H1 (cell line): ENCODE data around the gene TENT4A. TPM values are rescaled to one million over a fixed set of nuclear protein-coding genes. Genes with fewer than 3 reads are reported as not detected.

Experiments
- CTCF ChIA-PET: fragments of 300-600 bp; sonication (Branson Sonifier 250); formaldehyde crosslinking; loops from one replicate; lab custom pipeline; 2021; ENCODE audit not compliant: partially characterized antibody; lab: Charles Lee
- POLR2A ChIA-PET: fragments of 300-600 bp; sonication (Branson Sonifier 250); formaldehyde crosslinking; loops from one replicate; lab custom pipeline; 2021; ENCODE audit warnings: inconsistent platforms; ENCODE audit not compliant: partially characterized antibody; lab: Charles Lee
- DNase-seq, 2 experiments: peaks; one replicate each; pipeline versions ENCODE4 v3.0.0 to v3.0.0-alpha.2; 2010 to 2022; ENCODE audit warnings: low spot score in 2 of 2, low read depth in 1 of 2, mixed read lengths in 1 of 2
- FAIRE-seq: peaks from 2 replicates; lab custom pipeline; 2011; peaks lifted over from hg19 to GRCh38; lab: Jason Lieb, UNC
- H2AFZ ChIP-seq: 2 replicates; pipeline ENCODE4 v1.8.1; 2012; ENCODE audit warnings: low read length, inconsistent platforms
- H2AK5ac ChIP-seq: 2 replicates; pipeline ENCODE4 v1.6.1; 2013; ENCODE audit warnings: low read depth, low read length
- H2BK120ac ChIP-seq: replicated peaks from 2 replicates; pipeline ENCODE3; 2013; ENCODE audit warnings: low read depth, low read length, inconsistent platforms
- H2BK12ac ChIP-seq: 2 replicates; pipeline ENCODE4 v1.6.1; 2013; ENCODE audit warnings: low read depth, low read length
- H2BK15ac ChIP-seq: 2 replicates; pipeline ENCODE4 v1.6.1; 2013; ENCODE audit warnings: low read length
- H2BK20ac ChIP-seq: 2 replicates; pipeline ENCODE4 v1.6.1; 2013; ENCODE audit warnings: low read length
- H2BK5ac ChIP-seq: 2 replicates; pipeline ENCODE4 v1.6.1; 2013; ENCODE audit warnings: low read depth, low read length
- H3K14ac ChIP-seq: 2 replicates; pipeline ENCODE4 v1.6.1; 2013; ENCODE audit warnings: inconsistent platforms; ENCODE audit not compliant: insufficient read length
- H3K18ac ChIP-seq: 2 replicates; pipeline ENCODE4 v1.6.1; 2013; ENCODE audit warnings: low read length; ENCODE audit errors: extremely low read depth
- H3K23ac ChIP-seq: 2 replicates; pipeline ENCODE4 v1.6.1; 2013; ENCODE audit warnings: inconsistent platforms; ENCODE audit not compliant: insufficient read length
- H3K23me2 ChIP-seq: 2 replicates; pipeline ENCODE4 v1.6.1; 2013; ENCODE audit warnings: low read depth, low read length
- H3K27ac ChIP-seq: 2 replicates; pipeline ENCODE4 v1.6.1; 2011; ENCODE audit warnings: low read depth, low read length, inconsistent platforms
- H3K27me3 ChIP-seq, 4 experiments: replicated peaks in 1 of 4; 1 replicate in 1 of 4; 2 replicates in 3 of 4; pipeline versions ENCODE4 v1.6.1 to v1.8.1; 2011 to 2013; ENCODE audit warnings: low read length in 3 of 4, mild to moderate bottlenecking in 3 of 4, inconsistent platforms in 2 of 4, mixed read lengths in 2 of 4, moderate library complexity in 1 of 4; ENCODE audit not compliant: control insufficient read depth in 3 of 4, insufficient read depth in 3 of 4; ENCODE audit errors: extremely low read depth in 1 of 4
- H3K36me3 ChIP-seq, 4 experiments: 2 replicates each; pipeline versions ENCODE4 v1.6.1 to v1.8.1; 2011 to 2013; ENCODE audit warnings: mild to moderate bottlenecking in 4 of 4, low read length in 3 of 4, moderate library complexity in 2 of 4, control low read depth in 1 of 4, inconsistent platforms in 1 of 4; ENCODE audit not compliant: insufficient read depth in 4 of 4, control insufficient read depth in 2 of 4
- H3K4ac ChIP-seq: replicated peaks from 2 replicates; pipeline ENCODE3; 2013; ENCODE audit warnings: low read length, low read depth, mixed read lengths, inconsistent platforms; ENCODE audit not compliant: insufficient read length
- H3K4me1 ChIP-seq, 4 experiments: replicated peaks in 1 of 4; 1 replicate in 1 of 4; 2 replicates in 3 of 4; pipeline versions ENCODE4 v1.6.1 to v1.8.1; 2011 to 2013; ENCODE audit warnings: low read length in 3 of 4, inconsistent platforms in 2 of 4, mixed read lengths in 1 of 4; ENCODE audit not compliant: insufficient read depth in 4 of 4, control insufficient read depth in 3 of 4
- H3K4me2 ChIP-seq, 2 experiments: 2 replicates each; pipeline versions ENCODE4 v1.6.1 to v1.8.1; 2011 to 2013; ENCODE audit warnings: low read depth in 2 of 2, low read length in 2 of 2, control low read depth in 1 of 2, inconsistent platforms in 1 of 2, mild to moderate bottlenecking in 1 of 2; ENCODE audit not compliant: insufficient read depth in 1 of 2
- H3K4me3 ChIP-seq, 4 experiments: fragments of 200-600, 300-600 bp in 1 of 4; sonication (generic), shearing (Covaris generic), sonication (Bioruptor Twin) in 1 of 4; 2 replicates each; pipeline versions ENCODE4 v1.5.1 to v1.8.1; 2011 to 2016; ENCODE audit warnings: low read length in 4 of 4, low read depth in 3 of 4, control low read depth in 2 of 4, inconsistent platforms in 2 of 4, mild to moderate bottlenecking in 2 of 4, mixed read lengths in 1 of 4, moderate library complexity in 1 of 4; ENCODE audit not compliant: insufficient read depth in 2 of 4; ENCODE audit errors: extremely low read depth in 1 of 4
- H3K56ac ChIP-seq: replicated peaks from 2 replicates; pipeline ENCODE3; 2013; ENCODE audit warnings: low read depth, mild to moderate bottlenecking, mixed read lengths, low read length, inconsistent platforms; ENCODE audit not compliant: insufficient read length
- H3K79me1 ChIP-seq: 2 replicates; pipeline ENCODE4 v1.6.1; 2013; ENCODE audit warnings: low read depth, low read length, control low read depth
- H3K79me2 ChIP-seq, 2 experiments: 2 replicates each; pipeline versions ENCODE4 v1.6.1 to v1.8.1; 2012 to 2013; ENCODE audit warnings: low read length in 2 of 2, mild to moderate bottlenecking in 2 of 2, inconsistent platforms in 1 of 2; ENCODE audit not compliant: insufficient read depth in 2 of 2, control insufficient read depth in 1 of 2
- H3K9ac ChIP-seq, 4 experiments: replicated peaks in 1 of 4; 1 replicate in 1 of 4; 2 replicates in 3 of 4; pipeline versions ENCODE4 v1.6.1 to v1.8.1; 2011 to 2013; ENCODE audit warnings: low read depth in 3 of 4, low read length in 3 of 4, control low read depth in 2 of 4, mild to moderate bottlenecking in 2 of 4, moderate library complexity in 2 of 4, inconsistent platforms in 1 of 4; ENCODE audit errors: extremely low read depth in 1 of 4
- H3K9me3 ChIP-seq, 2 experiments: 2 replicates each; pipeline versions ENCODE4 v1.6.1 to v1.8.1; 2012 to 2013; ENCODE audit warnings: mild to moderate bottlenecking in 2 of 2, moderate library complexity in 2 of 2, control low read depth in 1 of 2, inconsistent platforms in 1 of 2, low read depth in 1 of 2, low read length in 1 of 2, mixed read lengths in 1 of 2; ENCODE audit not compliant: insufficient read depth in 2 of 2
- H4K20me1 ChIP-seq, 2 experiments: replicated peaks in 1 of 2; 2 replicates each; pipeline versions ENCODE3 to v1.8.1; 2011 to 2013; ENCODE audit warnings: inconsistent platforms in 2 of 2, low read length in 2 of 2, mild to moderate bottlenecking in 1 of 2; ENCODE audit not compliant: insufficient read depth in 2 of 2, control insufficient read depth in 1 of 2
- H4K5ac ChIP-seq: 2 replicates; pipeline ENCODE4 v1.6.1; 2013; ENCODE audit warnings: low read length, low read depth, mixed read lengths, inconsistent platforms; ENCODE audit not compliant: insufficient read length
- H4K8ac ChIP-seq: 2 replicates; pipeline ENCODE4 v1.8.0; 2013; ENCODE audit warnings: mild to moderate bottlenecking, moderate library complexity, low read length, inconsistent platforms; ENCODE audit not compliant: insufficient read depth; ENCODE audit errors: extremely low read depth
- H4K91ac ChIP-seq: replicated peaks from 2 replicates; pipeline ENCODE3; 2013; ENCODE audit warnings: low read length, mixed read lengths, inconsistent platforms; ENCODE audit not compliant: insufficient read length
- polyA plus RNA-seq, 7 experiments: library from polyadenylated mRNA; depleted of rRNA in 3 of 7; stranded (reverse) in 5 of 7; unstranded in 2 of 7; fragments of >200 nt in 5 of 7; fragments of 200-250 nt in 2 of 7; gene quantifications; 1 replicate in 5 of 7; 2 replicates in 1 of 7; 4 replicates in 1 of 7; pipeline versions ENCODE4 v1.2.1 to v1.2.3, GENCODE V29; 2011 to 2013; ENCODE audit warnings: missing spikeins in 2 of 7, mixed read lengths in 2 of 7
- total RNA-seq: library from RNA; stranded (reverse); fragmentation: NEBNext Ultra II Directional; extraction: Animal tissue kit (Norgen Biotek cat#: 25700); gene quantifications from 2 replicates; pipeline ENCODE4 v1.2.1, GENCODE V29; 2021

The TENT4A gene
- total and polyA plus RNA-seq, 2 of the 8 experiments (the other 6 are each of a cell fraction or from before 2014, with no cell fraction given), result 8.9 to 25.1 TPM

DNA sequence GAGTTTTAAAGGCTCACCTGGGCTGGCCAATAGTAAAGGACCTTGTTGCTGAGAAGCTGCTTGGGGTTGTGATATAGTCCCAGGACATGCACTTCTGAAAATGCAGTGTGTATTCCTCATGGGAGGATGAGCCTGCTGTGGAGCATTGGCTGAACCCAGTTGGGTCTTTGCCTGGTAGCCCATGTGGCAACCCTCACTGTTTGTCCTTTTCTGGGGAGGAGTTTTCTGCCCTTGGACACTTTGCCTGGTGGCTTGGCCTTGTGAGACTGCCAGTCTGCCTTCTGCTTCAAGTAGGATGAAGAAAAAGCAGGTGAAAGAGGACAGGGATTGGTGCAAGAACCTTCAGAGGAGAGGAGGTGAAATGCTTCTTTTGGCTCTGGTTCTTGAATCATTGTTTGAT is 4.0 kb downstream of the TENT4A start:
- Histone ChIP-seq H2BK5ac (no peak overlapping the region), H3K9ac (no peak overlapping the region), H2BK20ac (no peak overlapping the region), H4K8ac (no peak overlapping the region), H3K36me3 (no peaks in the 10 kb centered on the region), H2BK15ac (no peak overlapping the region), H3K4me3 (no peak overlapping the region), H3K27ac (no peak overlapping the region), H3K27me3 (no peaks in the 10 kb centered on the region), H3K56ac (no peak overlapping the region), H2BK12ac (no peak overlapping the region), H3K4me2 (no peak overlapping the region; a peak in 1 of 4 replicates), H3K18ac (no peak overlapping the region), H3K4me1 (peaks cover 3 to 15% (median 7%) of the 10 kb centered on the region in 4 experiments; a peak in 5 of 7 replicates), H4K20me1 (peaks cover 25 to 53% of the 10 kb centered on the region in 2 experiments), H3K23me2 (peaks cover 4% of the 10 kb centered on the region; the same call in 1 of the 2 replicates), H3K79me1 (peaks cover 28% of the 10 kb centered on the region), H3K4ac (no peak overlapping the region), H3K14ac (no peak overlapping the region), H4K5ac (no peak overlapping the region), H2BK120ac (no peak overlapping the region), H3K23ac (no peak overlapping the region), H2AK5ac (no peak overlapping the region), H3K79me2 (peaks cover 14 to 76% of the 10 kb centered on the region in 2 experiments), H4K91ac (no peak overlapping the region), H3K9me3 (no peaks in the 10 kb centered on the region), H2AFZ (no peak overlapping the region)
- ChIA-PET POLR2A (interaction anchor here (1.3 to 2.5 kb wide), 3 partner anchors 9 to 84 kb away, joined by 3 to 6 read pairs (median 5); partner anchors contain the start of genes NSUN2 and SRD5A1), CTCF (interaction anchor here (1.7 to 3.7 kb wide), 2 partner anchors 11 to 29 kb away, joined by 4 to 15 read pairs; no protein-coding TSS in a partner anchor)
- DNase-seq (no peak), FAIRE-seq (no peak)
